Vagina (tissue), 2 donors: Measurements from ENCODE around the gene TMEM186.
"Not testable (repeated sequence)": the region's sequence is repeated elsewhere in the genome, so short reads cannot be mapped to it uniquely, and the experiment has no call there.

ENCODE experiments used
- POLR2A ChIP-seq, 2 donors: fragments of 450-650 bp; IDR thresholded peaks; one replicate each; pipeline ENCODE4 v1.6.1; 2017; ENCODE audit warnings: antibody characterized with exemption in 2 of 2, mild to moderate bottlenecking in 2 of 2, moderate library complexity in 2 of 2
- TF ChIP-seq, protein P1 (sequence below), 3 experiments: fragments of 450-650 bp in 2 of 3; fragments of 200-600 bp in 1 of 3; sonication (generic) in 1 of 3; IDR thresholded peaks; one replicate each; pipeline ENCODE4 v1.5.1; 2017 to 2019; ENCODE audit warnings: antibody characterized with exemption in 3 of 3, mild to moderate bottlenecking in 2 of 3, moderate library complexity in 2 of 3

DNA sequence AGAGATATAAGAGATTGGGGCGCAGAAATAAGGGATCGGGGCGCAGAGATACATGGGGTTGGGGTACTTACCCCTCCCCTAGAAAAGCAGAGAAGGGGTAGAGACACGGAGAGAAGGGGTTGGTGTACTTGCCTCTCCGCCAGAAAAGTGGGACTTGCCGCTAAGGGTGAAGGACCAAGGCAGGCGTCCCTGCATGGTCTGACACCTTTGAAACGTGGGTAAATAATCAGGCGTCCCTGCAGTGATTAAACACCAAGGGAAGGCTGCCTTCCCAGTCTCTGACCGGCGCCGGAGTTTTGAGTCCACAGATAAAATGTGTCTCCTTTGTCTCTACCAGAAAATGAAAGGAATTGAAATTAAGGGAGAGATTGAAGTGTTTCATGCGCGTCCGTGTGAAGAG is 40.2 kb upstream of the TMEM186 start:
- TF ChIP-seq, protein P1, sequence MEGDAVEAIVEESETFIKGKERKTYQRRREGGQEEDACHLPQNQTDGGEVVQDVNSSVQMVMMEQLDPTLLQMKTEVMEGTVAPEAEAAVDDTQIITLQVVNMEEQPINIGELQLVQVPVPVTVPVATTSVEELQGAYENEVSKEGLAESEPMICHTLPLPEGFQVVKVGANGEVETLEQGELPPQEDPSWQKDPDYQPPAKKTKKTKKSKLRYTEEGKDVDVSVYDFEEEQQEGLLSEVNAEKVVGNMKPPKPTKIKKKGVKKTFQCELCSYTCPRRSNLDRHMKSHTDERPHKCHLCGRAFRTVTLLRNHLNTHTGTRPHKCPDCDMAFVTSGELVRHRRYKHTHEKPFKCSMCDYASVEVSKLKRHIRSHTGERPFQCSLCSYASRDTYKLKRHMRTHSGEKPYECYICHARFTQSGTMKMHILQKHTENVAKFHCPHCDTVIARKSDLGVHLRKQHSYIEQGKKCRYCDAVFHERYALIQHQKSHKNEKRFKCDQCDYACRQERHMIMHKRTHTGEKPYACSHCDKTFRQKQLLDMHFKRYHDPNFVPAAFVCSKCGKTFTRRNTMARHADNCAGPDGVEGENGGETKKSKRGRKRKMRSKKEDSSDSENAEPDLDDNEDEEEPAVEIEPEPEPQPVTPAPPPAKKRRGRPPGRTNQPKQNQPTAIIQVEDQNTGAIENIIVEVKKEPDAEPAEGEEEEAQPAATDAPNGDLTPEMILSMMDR (IDR thresholded peaks at IDR 0.05): not testable (repeated sequence)
- TF ChIP-seq POLR2A (IDR thresholded peaks at IDR 0.05): not testable (repeated sequence)
